SK-N-MC (cell line): ENCODE data around the gene PSMD13.

Source experiments
- EZH2 ChIP-seq: fragments of 200-600 bp; sonication (generic); IDR thresholded peaks from one replicate; pipeline ENCODE4 v1.6.1; 2017; ENCODE audit warnings: antibody characterized with exemption
- POLR2AphosphoS5 ChIP-seq: IDR thresholded peaks from 2 replicates; pipeline ENCODE4 v1.6.1; 2012; ENCODE audit warnings: mild to moderate bottlenecking, low read depth, low read length, borderline replicate concordance

DNA sequence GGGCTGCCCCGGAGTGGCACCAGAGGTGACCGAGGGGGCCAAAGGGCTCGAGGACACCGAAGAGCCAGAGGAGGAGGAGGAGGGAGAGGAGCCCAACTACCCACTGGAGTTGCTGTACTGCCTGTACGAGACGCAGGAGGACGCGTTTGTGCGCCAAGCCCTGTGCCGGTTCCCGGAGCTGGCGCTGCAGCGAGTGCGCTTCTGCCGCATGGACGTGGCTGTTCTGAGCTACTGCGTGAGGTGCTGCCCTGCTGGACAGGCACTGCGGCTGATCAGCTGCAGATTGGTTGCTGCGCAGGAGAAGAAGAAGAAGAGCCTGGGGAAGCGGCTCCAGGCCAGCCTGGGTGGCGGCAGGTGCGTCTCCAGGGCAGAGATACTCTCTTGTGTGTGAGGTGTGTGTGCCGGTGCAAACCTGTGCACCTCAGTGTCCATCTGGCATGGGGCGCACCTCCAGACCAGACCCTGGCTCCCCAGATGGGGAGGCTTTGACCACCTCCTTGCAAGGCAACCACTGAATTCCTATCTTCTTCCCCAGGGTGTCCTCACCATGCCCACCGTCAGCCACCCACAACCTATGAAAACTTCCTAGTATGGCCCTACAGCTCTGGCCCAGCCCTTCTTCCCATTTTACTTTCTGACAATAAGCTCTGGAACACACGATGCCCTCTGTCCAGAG, 44.8 kb downstream of the PSMD13 start:
- no peak for TF ChIP-seq POLR2AphosphoS5
- no peak for TF ChIP-seq EZH2
